ENCODE data around the gene NHLRC1. TPM values are rescaled to one million over a fixed set of nuclear protein-coding genes. Genes with fewer than 3 reads are reported as not detected.

NHLRC1 gene
- total RNA-seq, 1 experiment from 2014 or later, result 0.82 TPM

DNA sequence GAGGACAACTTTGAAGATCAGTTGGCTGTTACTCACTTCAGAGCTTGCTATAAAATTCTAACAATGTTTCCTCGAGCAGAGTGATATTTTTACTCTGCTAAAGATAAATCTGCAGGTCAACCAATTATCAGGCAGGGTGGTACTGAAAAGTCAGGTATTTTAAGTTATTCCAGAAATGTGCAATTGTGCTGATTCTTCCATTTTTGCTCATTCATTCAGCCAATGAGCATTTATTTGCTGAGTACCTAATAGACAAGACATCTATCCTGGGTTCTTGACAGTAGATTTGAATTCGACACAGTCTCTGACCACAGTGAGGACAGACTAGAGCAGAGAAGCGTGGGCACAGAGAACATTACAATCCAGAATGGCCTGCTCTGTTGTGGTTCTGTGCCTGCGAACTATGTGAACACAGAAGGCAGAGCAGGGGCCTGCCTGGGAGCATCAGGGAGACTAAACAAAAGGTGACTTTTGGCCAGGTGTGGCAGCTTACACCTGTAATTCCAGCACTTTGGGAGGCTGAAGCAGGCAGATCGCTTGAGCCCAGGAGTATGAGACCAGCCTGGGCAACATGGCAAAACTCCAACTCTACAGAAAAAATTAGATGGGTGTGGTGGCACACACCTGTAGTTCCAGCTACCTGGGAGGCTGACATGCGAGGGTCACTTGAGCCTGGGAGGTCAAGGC, 17.6 kb upstream of the NHLRC1 start:
- DNase-seq (ENCODE audit: extremely low read depth, low read depth), result no peak

DNA sequence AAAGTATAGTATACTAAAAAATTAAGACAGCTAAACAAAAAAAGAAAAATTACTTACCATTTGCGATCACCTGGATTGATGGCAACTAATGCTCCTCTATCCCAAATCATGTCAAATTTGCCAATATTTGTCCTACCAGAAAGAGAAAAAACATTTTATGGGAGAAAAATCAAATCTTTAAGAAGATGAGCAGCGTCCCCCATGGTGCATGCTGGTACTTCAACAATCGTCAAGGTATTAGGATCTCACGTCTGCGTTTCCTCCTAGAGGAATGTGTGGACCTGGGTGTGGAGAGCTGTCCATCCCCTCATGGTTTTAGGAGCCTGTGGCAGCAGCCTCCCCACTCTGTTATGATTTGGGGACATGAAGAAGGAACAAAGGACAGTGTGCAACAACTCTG, 16.4 kb upstream of the NHLRC1 start:
- no peak for DNase-seq (ENCODE audit: extremely low read depth, low read depth)

DNA sequence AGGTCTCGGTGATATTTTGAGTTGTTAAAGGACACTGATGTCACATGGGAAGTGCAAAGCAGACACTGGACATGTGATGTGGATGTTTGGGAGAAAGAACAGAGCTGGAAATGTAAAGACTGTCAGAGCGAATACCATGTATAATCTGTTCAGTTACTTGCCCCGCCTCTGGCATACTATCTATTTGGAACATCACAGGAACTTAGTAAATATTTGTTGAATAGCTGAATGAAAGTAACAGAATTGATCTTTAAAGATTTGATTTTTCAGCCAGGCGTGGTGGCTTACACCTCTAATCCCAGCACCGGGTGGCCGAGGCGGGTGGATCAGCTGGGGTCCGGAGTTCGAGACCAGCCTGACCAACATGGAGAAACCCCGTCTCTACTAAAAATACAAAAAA, 13.8 kb upstream of the NHLRC1 start:
- DNase-seq (ENCODE audit: extremely low read depth, low read depth), result no peak

DNA sequence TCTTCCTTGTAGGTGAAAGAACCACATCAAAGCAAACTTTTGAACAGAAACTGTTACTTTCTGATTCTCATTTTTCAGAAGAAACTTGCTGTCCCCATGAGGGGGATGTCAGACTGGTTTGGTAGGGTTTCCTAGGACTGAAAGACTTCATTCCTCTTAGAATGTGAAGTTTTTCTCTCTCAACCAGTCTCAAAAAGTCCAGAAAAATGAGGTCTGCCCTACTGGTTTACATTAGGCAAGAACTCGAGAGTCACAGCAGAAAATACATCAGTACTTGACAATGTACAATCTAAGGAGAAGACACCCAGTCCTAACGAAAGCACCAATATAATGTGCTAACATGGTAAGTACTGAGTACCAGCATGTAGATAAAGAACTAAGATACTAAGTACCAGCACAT, 12.7 kb upstream of the NHLRC1 start:
- DNase-seq (ENCODE audit: extremely low read depth, low read depth), result no peak

DNA sequence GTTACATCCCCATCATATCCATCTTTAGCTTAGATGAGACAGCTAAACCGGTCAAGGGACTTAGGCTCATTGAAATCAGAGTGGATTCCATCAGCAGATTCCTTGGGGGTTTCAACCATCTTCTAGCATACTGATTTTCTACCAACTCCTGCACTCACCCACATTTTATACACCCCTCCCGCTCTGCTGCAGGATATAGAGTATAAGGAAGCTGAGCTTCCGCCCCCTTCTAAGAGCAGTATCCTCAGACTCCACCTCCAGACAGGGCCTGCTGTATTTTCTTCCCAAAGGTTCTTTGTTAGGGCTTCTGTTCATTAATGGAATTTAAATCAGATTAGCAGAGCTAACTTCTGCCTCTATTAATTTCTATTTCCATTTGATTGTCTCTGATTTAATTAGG, 9.9 kb upstream of the NHLRC1 start:
- DNase-seq (ENCODE audit: extremely low read depth, low read depth), result no peak

DNA sequence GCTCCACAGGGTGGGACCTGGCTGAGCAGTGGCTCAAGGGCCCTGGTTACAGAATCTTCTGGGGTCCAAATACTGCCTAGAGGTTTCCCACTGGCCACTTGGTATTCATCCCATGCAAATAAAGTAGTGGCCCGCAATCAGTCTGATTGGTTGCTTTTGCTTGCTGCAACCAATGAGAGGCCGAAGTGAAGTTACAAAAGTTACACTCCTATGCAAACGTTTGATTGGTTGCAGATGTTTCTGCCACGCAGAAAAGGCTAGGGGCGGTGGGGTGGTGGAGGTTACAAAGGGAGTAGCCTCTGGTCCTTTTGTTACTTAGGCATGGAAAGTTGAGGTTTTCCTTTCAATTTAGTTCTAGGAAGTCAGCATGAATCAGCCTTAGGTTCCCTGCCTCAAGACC, 3.6 kb upstream of the NHLRC1 start:
- no peak for DNase-seq (ENCODE audit: extremely low read depth, low read depth)

DNA sequence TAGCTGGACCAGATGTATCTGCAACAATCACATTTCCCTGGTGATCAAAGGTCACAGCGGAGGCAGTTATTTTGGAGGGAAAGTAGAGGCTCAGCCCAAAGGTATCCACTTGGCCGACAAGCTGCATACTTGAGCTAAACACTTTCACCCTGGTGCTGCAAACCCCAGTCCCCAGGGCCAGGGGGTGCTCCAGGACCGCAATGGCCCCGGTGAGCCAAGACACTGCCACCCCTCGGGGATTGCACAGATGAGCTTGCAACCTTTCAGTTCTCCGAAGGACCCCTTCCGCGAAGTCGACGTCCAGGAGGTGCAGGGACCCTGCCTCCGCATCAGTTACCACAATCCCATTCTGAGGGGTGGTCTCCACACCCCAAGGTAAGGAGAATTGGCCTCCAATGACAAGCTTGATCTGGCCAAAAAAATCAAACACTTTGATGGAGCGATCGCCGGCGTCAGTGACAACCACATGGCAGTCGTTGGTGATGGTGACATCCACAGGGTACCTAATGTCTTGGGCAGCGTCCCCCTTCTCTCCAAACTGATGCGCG, 823 bp downstream of the NHLRC1 start:
- DNase-seq (ENCODE audit: extremely low read depth, low read depth), result no peak

DNA sequence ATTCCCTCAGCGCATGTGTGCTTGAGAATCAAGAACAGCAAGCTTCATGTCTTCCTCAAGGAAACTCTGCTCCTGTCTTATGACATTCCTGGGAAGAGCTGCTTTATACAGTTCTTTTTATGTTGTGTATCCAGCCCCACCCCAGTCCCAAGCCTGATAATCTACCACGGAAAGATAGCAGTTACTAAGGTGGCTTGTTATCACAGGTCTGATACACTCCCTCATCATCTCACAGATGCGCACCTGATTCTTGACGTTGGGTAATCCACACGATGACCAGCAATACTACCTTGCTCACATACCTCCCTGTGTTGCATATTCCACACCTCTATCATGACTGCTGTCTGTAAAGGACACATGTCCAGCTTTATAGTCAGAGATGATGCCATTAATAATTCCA, 3.2 kb downstream of the NHLRC1 start:
- no peak for DNase-seq (ENCODE audit: extremely low read depth, low read depth)

DNA sequence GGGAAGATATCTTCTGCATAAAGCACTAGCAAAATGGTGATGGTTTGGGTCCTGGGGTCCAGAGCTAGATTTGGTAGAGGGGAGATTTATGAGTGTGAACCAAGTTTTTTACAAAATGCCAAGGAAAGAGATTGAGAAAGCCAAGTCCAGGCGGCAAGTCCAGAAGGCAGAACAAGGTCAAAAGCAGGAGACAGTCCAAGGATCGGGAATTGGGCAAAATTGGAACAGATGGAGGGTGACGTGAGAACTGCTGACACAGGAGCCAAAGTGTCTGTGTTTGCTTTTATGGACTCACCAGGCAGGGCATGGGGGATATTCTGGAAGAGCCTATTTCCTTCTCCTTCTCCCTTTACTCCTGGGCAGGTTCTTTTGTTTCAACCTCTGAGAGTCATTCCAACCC, 4.1 kb downstream of the NHLRC1 start:
- DNase-seq (ENCODE audit: extremely low read depth, low read depth), result no peak

DNA sequence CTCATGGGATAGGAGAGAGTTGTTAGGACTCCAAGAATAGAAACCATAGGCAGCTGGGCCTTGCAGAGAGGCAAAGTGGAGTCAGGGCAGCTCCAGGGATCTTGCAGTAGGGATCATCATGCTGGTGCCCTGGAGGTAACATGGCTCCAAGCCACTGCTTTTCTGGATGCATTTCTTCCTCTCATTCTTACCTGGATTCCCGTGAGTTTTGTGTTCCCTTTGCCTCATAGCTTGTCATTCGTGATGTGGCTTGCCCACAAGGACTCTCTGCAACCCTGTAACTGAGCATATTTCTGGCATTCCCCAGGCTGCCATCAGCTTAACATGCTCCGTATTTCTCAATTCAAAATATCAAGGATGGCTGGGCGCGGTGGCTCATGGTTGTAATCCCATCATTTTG, 5.3 kb downstream of the NHLRC1 start:
- no peak for DNase-seq (ENCODE audit: extremely low read depth, low read depth)

DNA sequence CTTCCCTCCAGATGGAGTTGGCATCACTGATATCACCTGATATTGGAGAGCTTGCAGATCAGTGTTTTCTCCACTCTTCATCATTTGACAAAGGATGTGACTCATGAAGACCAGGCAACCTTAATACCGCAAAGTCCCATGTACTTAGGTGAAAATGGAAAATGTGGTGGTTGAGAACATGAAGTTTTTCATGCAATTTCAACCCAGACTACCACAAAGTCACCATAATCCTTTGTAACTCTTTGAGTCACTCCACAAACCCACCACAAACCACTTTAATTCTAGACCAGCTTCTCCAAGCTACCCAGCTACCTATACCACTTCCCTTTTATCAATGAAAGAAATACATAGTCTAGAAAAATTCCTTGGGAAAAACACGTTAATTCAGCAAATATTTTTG, 7.1 kb downstream of the NHLRC1 start:
- DNase-seq (ENCODE audit: extremely low read depth, low read depth), result no peak

DNA sequence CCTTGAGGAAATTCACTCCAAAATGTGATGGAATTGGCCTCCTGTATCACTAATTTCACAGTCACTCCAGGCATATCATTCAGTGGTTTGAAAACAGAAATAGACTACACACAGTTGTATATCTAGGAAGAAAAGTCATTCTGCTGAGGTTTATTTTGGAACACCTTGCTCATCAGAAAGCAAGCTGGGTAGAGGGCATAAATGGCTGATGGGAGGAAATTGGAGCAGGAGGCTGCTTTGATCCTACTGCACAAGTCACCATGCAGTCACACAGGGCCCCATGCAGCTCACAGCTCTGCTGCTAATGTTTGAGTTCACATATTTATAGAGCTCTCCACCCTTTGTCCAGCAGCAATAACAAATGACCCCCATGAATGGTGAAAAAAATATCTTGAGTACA, 12.3 kb downstream of the NHLRC1 start:
- no peak for DNase-seq (ENCODE audit: extremely low read depth, low read depth)

DNA sequence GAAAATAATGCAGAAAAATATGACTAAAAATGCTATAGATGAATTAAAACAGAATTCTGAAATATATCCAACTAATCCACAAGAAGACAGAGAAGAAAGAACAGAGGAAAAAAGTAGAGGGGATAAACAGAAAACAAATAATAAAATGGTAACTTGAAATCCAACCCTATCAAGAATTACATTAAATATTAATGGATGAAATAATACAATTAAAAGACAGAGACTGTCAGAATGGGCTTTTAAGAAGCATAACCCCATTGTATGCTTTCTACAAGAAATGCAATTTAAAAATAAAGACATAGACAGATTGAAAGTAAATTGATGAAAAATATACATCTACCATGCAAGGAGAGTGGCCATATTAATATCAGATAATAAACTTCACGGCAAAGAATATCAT, 15.4 kb downstream of the NHLRC1 start:
- DNase-seq (ENCODE audit: extremely low read depth, low read depth), result no peak

DNA sequence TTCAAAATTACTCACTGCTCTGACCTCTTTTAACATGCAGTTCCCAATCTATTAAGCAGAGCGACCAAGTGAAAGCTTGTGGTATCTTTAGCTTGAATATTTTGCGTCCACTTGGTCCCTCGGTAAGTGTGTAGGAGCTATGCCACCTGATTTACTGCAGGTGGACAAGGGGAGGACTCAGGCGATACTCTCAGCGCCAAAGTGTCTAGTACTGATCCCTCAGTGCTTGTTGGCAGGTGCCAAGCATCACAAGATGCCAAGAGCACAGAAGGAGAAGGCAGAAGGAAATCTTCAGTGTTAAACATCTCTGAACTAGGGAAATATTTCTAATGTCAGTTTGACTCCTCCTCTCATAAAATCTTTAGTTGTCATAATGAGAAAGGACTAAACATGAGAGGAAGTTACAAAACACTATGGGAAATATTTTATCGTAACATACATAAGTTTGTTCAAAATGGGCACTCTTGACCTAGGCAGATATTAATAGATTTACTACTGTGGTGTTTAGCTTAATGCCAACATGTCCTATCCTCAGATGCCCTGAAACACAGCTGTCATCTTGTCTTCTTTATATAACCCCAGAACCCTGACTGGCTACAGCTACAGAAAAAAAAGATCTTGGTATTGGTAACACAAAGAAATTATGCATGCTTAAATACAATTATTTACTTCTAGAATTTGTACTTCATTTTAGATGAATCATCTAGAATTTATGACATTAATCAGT, 19.5 kb downstream of the NHLRC1 start:
- DNase-seq (ENCODE audit: extremely low read depth, low read depth), result no peak

DNA sequence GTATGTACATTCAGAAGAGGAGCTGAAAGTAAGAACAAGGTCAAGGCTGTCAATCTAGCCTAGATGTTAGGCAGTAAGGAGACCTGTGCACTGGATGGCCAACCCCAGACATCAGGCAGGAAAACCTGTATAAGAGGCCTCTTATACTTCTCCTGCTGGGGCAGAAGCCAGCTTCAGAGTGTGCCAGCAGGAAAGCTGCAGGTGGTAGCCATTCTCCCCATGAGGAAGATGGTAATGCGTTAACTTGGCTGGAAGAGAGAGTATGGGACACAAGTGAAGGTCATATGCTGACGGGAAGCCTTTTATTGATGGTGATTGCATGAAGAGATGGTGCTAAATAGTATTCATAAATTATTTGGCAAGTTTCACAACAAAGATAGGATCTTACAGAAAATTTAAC, 20.6 kb downstream of the NHLRC1 start:
- no peak for DNase-seq (ENCODE audit: extremely low read depth, low read depth)

DNA sequence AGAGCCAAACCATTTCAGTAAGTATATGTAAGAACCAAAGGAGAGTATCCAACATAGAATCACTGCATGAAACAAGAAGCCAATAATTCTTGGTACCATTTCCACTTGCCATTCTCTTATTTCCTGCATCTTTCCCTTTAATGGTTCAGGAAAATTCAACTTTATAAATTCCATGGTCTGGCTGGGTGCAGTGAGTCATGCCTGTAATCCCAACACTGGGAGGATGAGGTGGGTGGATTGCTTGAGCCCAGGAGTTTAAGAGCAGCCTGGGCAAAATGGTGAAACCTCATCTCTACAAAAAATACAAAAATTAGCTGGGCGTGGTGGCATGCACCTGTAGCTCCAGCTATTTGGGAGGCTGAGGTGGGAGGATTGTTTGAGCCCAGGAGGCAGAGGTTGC, 21.2 kb downstream of the NHLRC1 start:
- DNase-seq (ENCODE audit: extremely low read depth, low read depth), result no peak

DNA sequence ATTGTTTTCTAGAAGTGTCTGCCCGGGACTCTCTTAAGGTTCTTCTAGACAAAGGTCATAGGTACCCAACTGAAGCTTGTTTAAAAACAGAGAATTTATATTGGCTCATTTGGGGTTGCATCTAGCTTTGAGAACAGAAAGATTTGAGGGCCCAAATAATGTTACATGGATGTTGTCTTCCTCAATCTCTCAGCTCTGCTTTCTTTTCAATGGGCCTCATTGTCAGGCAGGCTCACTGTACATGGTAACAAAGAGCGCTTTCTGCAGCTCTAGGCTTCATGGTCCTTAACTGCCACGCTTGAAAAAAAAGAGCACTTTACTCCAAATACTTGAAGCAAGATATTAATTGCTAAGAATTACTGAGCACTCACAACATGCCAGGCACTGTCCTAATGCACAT, 22.2 kb downstream of the NHLRC1 start:
- no peak for DNase-seq (ENCODE audit: extremely low read depth, low read depth)

DNA sequence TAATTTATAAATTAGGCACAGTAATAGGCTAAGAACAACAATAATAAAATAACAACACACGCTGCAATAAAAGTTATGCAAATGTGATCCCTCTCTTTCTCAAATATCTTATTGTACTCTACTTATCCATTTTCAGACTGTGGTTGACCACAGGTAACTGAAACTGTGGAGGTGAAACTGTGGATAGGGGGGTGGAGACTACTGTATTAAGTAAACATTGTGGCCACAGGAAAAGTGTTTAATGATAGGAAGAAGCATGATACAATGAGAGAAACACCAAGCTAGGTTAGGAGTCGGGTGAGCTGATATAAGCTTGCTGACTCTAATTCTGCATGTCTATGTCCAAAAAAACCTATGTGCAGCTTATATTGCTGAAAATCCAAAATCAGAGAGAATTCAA, 23.0 kb downstream of the NHLRC1 start:
- no peak for DNase-seq (ENCODE audit: extremely low read depth, low read depth)

DNA sequence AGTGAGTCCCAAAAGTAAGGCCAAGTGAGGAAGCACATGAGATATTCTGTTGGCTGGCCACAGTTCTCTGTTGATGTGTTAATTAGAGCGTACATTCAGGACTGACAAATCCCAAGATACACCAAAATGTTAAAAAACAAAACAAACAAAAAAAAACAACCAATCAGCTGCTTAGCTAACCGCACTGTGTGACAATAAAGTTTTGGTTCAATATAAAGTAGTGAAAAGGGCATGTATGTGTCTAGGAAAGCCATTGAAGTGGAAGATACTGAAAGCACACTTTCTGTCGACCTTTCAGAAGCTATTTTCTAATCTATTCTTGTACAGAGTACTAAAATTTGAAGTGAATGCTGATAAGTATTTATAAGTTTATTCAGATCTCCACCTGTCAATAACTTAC, 26.1 kb downstream of the NHLRC1 start:
- DNase-seq (ENCODE audit: extremely low read depth, low read depth), result no peak

DNA sequence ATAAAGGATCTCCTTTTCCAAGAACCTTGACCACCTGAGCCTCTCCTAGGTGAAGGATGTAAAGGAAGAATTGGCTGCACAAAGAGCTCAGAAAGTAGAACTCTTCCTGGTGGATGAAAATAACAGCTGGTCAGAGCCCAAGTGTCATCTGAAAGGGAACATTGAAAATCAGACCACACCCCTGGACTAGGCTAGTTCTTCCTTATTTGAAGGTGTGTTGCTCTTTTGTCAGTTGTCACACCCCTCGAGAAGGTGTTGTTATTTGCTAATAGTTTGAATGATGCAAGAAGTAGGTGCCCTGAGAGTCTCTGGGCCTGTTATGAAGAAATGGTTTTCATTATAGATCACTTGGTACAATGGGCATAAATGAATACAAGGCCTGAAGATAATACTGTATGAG, 31.1 kb downstream of the NHLRC1 start:
- DNase-seq (ENCODE audit: extremely low read depth, low read depth), result no peak

DNA sequence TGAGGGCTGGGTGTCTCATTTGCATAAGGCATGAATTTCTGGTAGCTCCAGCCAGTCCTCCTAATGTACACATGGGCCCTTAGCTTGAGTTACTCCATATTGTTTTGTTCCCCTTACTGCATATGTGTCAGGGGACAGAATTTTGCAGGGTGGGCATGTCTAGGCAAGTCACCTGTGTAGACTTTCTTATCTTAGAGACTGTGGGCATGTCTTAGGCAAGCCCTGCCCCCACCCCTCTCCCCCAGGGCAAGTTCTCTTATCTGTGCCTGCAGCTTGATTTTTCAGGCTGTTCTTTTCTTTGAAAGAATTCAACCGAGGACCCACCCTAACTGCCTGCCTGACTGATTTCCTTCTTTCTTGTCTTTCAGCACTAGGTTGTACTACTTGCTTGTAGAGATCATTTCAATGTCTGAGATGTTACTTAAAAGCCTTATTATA, 32.1 kb downstream of the NHLRC1 start:
- DNase-seq (ENCODE audit: extremely low read depth, low read depth), result no peak

All from NCI-H460 (cell line).